ENCODE measurements around the gene MIP. TPM values are rescaled to one million over a fixed set of nuclear protein-coding genes. Genes with fewer than 3 reads are reported as not detected.
A peak's percentile ranks its signal among the peaks of the same experiment; 100 is the strongest.
"Not testable (repeated sequence)": the region's sequence is repeated elsewhere in the genome, so short reads cannot be mapped to it uniquely, and the experiment has no call there.

MIP gene
- total RNA-seq, 4 donors from 2014 or later = not detected

- Histone ChIP-seq H3K9me3 (no peaks in the 10 kb centered on the region), H3K4me3 (no peak overlapping the region), H3K4me1 (no peaks in the 10 kb centered on the region), H3K27me3 (no peaks in the 10 kb centered on the region), H3K27ac (no peak overlapping the region), H3K36me3 (no peaks in the 10 kb centered on the region)
- DNase-seq (ENCODE audit: low spot score in 2 of 2) = no peak
- TF ChIP-seq, protein P1, sequence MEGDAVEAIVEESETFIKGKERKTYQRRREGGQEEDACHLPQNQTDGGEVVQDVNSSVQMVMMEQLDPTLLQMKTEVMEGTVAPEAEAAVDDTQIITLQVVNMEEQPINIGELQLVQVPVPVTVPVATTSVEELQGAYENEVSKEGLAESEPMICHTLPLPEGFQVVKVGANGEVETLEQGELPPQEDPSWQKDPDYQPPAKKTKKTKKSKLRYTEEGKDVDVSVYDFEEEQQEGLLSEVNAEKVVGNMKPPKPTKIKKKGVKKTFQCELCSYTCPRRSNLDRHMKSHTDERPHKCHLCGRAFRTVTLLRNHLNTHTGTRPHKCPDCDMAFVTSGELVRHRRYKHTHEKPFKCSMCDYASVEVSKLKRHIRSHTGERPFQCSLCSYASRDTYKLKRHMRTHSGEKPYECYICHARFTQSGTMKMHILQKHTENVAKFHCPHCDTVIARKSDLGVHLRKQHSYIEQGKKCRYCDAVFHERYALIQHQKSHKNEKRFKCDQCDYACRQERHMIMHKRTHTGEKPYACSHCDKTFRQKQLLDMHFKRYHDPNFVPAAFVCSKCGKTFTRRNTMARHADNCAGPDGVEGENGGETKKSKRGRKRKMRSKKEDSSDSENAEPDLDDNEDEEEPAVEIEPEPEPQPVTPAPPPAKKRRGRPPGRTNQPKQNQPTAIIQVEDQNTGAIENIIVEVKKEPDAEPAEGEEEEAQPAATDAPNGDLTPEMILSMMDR (IDR thresholded peaks at IDR 0.05) = no peak
- 90% methylated on average over 4 of the region's 4 CpGs for WGBS
Observed at GRCh38 chr12:56457817-56458216, 3.4 kb upstream of the MIP start.

DNA sequence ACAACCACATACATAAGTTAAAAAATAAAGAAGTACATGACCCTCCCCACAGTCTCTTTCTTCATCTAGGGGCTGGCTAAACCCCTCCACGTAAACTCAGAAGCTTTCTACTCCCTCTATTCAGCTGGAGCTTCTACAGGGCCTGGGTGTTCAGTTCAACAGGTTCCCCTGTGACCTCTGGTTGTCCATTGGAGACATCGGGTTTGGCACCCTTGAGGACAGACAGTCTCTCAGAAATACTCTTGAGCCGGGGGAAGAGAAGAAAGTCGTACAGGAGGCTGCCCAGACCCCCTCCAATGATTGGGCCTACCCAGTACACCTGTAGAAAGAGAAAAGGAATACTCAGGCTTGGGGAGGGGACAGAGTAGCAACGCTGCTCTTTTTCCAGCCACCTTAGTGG lies 3.3 kb downstream of the MIP start:
- Histone ChIP-seq H3K4me1 (peaks cover 12% of the 10 kb centered on the region), H3K27me3 (no peaks in the 10 kb centered on the region), H3K36me3 (no peaks in the 10 kb centered on the region), H3K9me3 (no peaks in the 10 kb centered on the region), H3K27ac (no peak overlapping the region), H3K4me3 (no peak overlapping the region)
- WGBS = 89% methylated on average over 5 of the region's 5 CpGs
- TF ChIP-seq POLR2AphosphoS5 (IDR thresholded peaks at IDR 0.05) (no peak), EP300 (IDR thresholded peaks at IDR 0.05) (no peak), POLR2A (IDR thresholded peaks at IDR 0.05) (no peak)
- TF ChIP-seq, protein P1 (IDR thresholded peaks at IDR 0.05) = no peak
- DNase-seq (ENCODE audit: low spot score in 2 of 2) = no peak

DNA sequence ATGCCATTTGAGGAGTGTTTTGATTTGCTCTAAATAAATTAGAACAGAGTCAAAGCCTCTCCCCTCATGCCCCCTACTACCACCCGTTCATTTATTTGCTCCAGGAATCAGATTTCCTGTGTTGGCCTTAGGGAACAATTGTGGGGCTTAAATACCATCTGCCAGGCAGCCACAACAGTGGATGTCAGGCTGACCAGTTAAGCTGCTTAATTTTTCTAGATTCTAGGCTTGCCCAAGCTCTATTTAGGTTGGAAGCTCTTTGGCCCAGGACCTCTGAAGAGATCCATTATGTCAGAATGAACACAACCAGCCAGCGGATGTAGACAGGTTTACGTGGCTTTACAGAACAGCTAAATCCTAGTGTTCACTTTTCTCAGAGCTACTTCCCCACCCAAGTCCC lies 4.2 kb downstream of the MIP start:
- WGBS = 81% methylated on average over 3 of the region's 3 CpGs
- DNase-seq (ENCODE audit: low spot score in 2 of 2) = no peak
- Histone ChIP-seq H3K27me3 (no peaks in the 10 kb centered on the region), H3K4me1 (peaks cover 12% of the 10 kb centered on the region), H3K9me3 (no peaks in the 10 kb centered on the region), H3K4me3 (no peak overlapping the region), H3K36me3 (no peaks in the 10 kb centered on the region), H3K27ac (no peak overlapping the region)
- no peak for TF ChIP-seq EP300 (IDR thresholded peaks at IDR 0.05)
- no peak for TF ChIP-seq POLR2A (IDR thresholded peaks at IDR 0.05)
- no peak for TF ChIP-seq POLR2AphosphoS5 (IDR thresholded peaks at IDR 0.05)
- TF ChIP-seq, protein P1 (IDR thresholded peaks at IDR 0.05) = no peak

DNA sequence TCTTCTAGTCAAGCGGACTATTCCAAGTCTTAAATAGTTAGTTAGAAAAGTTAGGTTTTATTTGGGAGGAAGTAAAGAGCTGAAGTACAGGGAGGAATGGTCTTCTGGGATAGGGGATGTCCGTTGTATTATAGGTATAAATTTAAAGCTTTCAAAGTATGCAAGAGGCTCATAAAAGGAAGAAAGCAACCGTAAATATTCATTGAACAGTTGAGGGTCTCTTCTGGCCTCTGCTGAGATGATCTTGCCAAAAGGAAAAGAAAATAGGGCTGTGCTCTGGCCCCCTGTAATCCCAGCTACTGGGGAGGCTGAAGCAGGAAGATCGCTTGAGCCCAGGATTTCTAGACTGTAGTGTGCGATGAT lies 4.9 kb downstream of the MIP start:
- 27% methylated on average over 5 of the region's 5 CpGs for WGBS
- Histone ChIP-seq H3K27ac (peak overlapping the region; percentile 87), H3K4me3 (peak overlapping the region; percentile 82), H3K4me1 (peaks cover 12% of the 10 kb centered on the region), H3K9me3 (no peaks in the 10 kb centered on the region), H3K36me3 (no peaks in the 10 kb centered on the region), H3K27me3 (no peaks in the 10 kb centered on the region)
- TF ChIP-seq, protein P1 (IDR thresholded peaks at IDR 0.05) = no peak
- no peak for TF ChIP-seq EP300 (IDR thresholded peaks at IDR 0.05)
- no peak for TF ChIP-seq POLR2A (IDR thresholded peaks at IDR 0.05)
- TF ChIP-seq POLR2AphosphoS5 (IDR thresholded peaks at IDR 0.05) = no peak
- no peak for DNase-seq (ENCODE audit: low spot score in 2 of 2)

- no peaks in the 10 kb centered on the region for H3K36me3 ChIP-seq
- peak; percentile 21 to 36 for TF ChIP-seq POLR2A (IDR thresholded peaks at IDR 0.05)
- peak in 1 of 3 donors; percentile 80 for TF ChIP-seq POLR2AphosphoS5 (IDR thresholded peaks at IDR 0.05)
- no peak for TF ChIP-seq EP300 (IDR thresholded peaks at IDR 0.05)
- DNase-seq (ENCODE audit: low spot score in 2 of 2) = peak; percentile 89 to 92
- 1% methylated on average over 19 of the region's 58 CpGs for WGBS
- no peaks in the 10 kb centered on the region for H3K9me3 ChIP-seq
- peak within 1 kb of the TSS; percentile 87 for H3K27ac ChIP-seq
- peak within 1 kb of the TSS; percentile 82 for H3K4me3 ChIP-seq
- H3K27me3 ChIP-seq = no peaks in the 10 kb centered on the region
- H3K4me1 ChIP-seq = peaks cover 12% of the 10 kb centered on the region
Observed at GRCh38 chr12:56448860-56449621, 5.4 kb downstream of the MIP start, which contains the start of gene TIMELESS. Gene TIMELESS, minus strand, starts transcription at chr12:56449426. Its CDS starts 15,256 bp downstream, at chr12:56434170.

- not testable (repeated sequence) for H3K4me3 ChIP-seq; H3K4me1 ChIP-seq; DNase-seq (ENCODE audit: low spot score in 2 of 2); H3K27ac ChIP-seq; H3K27me3 ChIP-seq; H3K9me3 ChIP-seq; H3K36me3 ChIP-seq
- 56% methylated on average over 2 of the region's 2 CpGs for WGBS
Observed at GRCh38 chr12:56443208-56443607, 11.2 kb downstream of the MIP start.
